Hindlimb muscle (tissue), 1 donor: ENCODE measurements around the gene RHBDD3. TPM values are rescaled to one million over a fixed set of nuclear protein-coding genes. Genes with fewer than 3 reads are reported as not detected.

Experiments used
- DNase-seq: peaks from one replicate; pipeline ENCODE4 v3.0.0-alpha.2; 2013
- polyA plus RNA-seq: library from polyadenylated mRNA; unstranded; fragments of 120-200 nt; gene quantifications from one replicate; pipeline ENCODE4 v1.2.1, GENCODE V29; 2013; ENCODE audit not compliant: insufficient read length

Gene RHBDD3
- polyA plus RNA-seq, 1 donor = 22.6 TPM

GRCh38 chr22:29306175-29306834 lies 38.5 kb upstream of the RHBDD3 start, which contains the start of gene GAS2L1:
Gene GAS2L1 (plus strand): TSS chr22:29306650. CDS start chr22:29308106, 1,456 bp downstream.
- peak; percentile 84 for DNase-seq

DNA sequence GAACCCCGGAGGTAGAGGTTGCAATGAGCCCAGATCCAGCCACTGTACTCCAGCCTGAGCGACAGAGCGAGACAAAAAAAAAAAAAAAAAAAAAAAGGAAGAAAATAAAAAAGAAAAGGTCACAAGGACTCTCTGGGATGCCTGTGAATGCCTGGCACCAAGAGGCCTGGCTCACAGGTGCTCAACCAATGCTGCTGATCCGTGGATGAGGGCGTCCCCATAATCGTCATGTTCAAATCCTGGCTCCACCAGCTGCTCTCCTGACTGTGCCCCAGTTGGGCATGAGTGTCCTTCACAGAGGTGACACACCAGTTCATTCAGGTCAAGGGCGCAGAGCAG lies 38.0 kb upstream of the RHBDD3 start:
- DNase-seq = no peak

DNA sequence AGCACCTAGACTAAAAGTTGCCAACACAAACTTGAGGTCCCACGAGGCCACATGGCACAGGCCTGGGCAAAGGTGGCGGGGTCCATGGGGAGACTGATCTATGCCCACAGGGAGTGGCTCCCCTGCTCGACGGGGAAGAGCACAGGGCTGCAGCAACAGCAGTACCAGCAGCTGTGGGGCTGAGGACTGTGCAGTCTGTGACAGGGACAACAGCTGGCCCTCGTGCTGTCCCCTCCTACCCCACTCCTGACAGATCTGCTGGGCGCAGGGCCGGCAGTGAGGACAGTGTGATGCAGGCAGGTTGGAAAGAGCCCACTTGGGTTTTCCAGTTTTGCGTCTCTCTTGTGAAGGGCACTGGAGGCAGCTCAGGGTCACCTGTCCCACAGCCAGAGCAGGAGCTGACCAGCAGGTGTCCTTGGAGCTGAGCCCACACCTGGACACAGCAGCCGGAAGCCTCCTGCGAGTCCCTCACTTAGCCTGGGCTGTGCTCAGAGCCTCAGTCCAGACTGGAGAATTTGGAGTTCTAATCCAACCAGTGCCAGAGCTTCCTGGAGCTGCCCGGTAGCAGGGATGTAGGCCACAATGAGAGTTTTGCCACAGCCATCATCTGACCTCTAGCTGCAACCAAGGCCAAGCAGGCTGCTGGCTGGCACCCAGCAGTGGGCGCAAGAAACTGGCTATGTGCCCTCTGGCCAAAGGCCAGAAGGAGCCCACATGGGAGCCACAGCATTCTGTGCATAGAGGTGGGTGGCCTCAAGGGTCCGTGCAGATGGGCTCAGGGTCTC lies 35.1 kb upstream of the RHBDD3 start:
- DNase-seq = no peak

- no peak for DNase-seq
Measured at GRCh38 chr22:29302402-29302680, 34.6 kb upstream of the RHBDD3 start.

DNA sequence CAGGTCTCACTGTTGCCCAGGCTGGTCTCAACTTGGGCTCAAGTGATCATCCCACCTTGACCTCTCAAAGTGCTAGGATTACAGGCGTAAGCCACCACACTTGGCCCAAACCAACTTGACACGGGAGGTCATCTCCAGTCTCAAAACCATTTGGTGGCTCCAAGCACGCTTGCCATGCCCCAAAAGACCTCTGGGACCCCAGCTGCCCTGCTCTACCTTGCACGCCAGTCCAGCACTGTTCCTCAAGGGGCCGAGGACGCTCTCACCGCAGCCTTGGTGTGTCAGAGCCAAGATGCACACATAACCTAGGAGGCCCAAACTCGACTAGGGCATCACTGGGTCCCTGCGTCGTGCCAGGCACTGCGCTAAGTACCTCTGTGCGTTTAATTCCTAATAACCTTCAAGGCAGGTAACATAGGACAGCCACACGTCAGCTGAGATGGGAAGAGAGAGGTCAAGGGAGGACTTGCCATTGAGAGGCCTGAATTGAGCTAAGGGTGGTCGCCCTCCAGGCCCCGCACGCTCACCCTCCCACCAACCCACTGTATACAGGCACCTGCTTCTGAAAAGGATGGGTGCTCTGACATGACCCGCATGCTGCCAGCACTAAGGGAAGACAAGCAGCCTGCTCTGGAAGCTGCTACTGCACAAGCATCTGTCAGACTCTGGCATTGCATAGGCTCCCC lies 34.1 kb upstream of the RHBDD3 start:
- DNase-seq = no peak

- DNase-seq = no peak
Measured at GRCh38 chr22:29300807-29301601, 33.2 kb upstream of the RHBDD3 start.

DNA sequence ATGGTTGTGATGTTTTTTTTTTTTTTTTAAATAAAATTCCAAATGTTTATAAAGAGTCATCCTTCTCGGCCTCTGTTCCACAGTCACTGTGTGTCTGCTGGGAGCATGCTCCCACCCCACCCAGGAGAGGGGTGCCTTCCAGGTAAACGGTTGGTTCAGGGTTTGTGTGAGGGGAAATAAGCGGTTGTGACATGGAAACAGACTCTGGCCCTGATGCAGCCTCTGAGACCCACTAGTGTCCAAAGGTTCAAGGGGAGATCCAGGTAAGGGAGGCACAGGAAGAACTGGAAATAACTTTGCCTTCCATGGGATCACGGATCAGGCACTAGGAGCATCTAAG lies 32.7 kb upstream of the RHBDD3 start:
- DNase-seq = no peak

- no peak for DNase-seq
Measured at GRCh38 chr22:29299136-29299900, 31.5 kb upstream of the RHBDD3 start.

- no peak for DNase-seq
Measured at GRCh38 chr22:29298641-29299040, 30.9 kb upstream of the RHBDD3 start.

- DNase-seq = no peak
Measured at GRCh38 chr22:29292379-29292778, 24.6 kb upstream of the RHBDD3 start.

DNA sequence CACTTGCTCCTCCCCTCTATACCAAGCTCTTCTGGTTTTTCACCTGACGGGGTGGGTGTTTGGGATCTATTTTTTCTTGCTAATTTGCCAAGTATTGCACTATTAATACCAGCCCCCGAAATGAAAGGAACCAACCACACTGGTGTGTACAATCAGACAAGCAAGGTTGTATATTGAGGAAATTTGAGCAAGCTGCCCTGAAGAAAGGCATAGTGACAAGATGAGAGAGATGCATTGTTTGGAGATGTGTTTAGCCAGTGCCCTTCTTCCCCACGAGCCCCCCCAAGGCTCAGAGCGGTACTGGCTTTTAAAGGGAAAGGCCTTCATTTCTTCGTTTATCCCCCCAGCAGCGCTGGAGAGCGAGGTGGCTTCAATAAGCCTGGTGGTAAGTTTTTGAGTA lies 23.4 kb upstream of the RHBDD3 start:
- no peak for DNase-seq

DNA sequence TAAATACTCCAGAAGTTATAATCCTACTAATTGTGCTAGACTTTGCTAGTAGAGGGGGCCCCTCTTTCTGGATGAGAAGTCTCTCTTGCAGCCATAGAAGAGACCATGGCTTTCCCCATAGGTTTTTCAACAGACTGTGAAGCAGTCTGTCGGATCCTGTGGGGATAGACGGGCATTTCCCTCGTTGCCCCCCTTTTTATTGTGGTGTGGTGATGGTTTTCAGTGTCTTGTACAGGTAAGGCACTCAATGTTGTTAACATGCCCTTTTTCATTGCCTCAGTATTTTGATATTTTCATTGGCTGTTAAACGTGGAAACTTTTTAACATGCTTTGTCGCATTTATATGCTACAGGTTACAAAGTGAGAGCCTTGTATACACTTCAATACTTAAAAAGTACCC lies 22.3 kb upstream of the RHBDD3 start:
- DNase-seq = no peak

- no peak for DNase-seq
Measured at GRCh38 chr22:29288837-29289236, 21.1 kb upstream of the RHBDD3 start.

GRCh38 chr22:29284196-29284595 lies 16.4 kb upstream of the RHBDD3 start:
- DNase-seq = no peak

DNA sequence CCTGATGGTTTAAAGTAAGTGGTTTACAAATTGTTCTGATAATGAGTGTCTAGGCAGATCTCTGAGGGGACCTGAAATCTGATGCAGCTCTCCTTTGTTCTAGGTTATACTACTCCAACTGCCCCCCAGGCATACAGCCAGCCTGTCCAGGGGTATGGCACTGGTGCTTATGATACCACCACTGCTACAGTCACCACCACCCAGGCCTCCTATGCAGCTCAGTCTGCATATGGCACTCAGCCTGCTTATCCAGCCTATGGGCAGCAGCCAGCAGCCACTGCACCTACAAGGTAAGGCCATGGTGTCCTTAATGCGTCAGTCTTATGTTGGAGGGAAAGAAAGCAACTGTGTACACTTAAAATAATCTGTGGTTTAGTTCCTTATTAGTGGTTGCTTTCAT lies 10.1 kb upstream of the RHBDD3 start:
- no peak for DNase-seq

DNA sequence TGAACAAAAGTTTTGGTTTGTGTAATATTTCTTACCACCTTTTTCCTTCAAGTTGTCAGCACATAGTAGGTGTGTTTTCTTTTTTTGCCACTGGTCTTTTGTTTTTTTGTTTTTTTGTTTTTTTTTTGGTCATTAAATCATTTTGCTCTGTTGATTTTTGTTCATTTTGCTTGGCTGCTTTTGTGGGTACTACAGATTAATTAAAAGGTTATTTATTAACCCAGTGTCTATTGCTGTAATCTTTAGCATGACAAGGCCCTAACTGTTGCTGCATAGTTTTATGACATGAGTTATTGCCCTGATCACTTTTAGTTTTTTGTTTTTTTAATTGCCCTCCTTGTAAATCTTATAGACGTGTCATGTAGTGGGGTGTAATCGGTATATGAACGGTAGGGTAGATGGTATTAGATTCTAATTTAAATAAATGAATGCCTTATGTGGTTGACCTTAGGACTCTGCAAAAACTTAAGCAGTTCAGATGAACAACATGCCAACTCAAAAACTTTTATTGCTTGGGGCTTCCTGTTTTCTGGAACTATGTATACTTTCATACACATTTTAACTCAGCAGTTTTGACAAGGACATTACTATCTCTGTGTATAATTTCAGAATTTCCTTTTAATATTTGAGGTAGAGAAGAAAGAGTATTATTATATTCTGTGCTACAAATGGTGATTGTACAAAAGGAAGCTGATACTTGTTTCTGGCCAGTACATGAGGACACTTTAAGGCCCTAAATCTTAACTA lies 8.2 kb upstream of the RHBDD3 start:
- DNase-seq = no peak

- DNase-seq = no peak
Measured at GRCh38 chr22:29275167-29275566, 7.4 kb upstream of the RHBDD3 start.

GRCh38 chr22:29272624-29273023 lies 4.8 kb upstream of the RHBDD3 start:
- no peak for DNase-seq

- no peak for DNase-seq
Measured at GRCh38 chr22:29270475-29271271, 2.9 kb upstream of the RHBDD3 start.

DNA sequence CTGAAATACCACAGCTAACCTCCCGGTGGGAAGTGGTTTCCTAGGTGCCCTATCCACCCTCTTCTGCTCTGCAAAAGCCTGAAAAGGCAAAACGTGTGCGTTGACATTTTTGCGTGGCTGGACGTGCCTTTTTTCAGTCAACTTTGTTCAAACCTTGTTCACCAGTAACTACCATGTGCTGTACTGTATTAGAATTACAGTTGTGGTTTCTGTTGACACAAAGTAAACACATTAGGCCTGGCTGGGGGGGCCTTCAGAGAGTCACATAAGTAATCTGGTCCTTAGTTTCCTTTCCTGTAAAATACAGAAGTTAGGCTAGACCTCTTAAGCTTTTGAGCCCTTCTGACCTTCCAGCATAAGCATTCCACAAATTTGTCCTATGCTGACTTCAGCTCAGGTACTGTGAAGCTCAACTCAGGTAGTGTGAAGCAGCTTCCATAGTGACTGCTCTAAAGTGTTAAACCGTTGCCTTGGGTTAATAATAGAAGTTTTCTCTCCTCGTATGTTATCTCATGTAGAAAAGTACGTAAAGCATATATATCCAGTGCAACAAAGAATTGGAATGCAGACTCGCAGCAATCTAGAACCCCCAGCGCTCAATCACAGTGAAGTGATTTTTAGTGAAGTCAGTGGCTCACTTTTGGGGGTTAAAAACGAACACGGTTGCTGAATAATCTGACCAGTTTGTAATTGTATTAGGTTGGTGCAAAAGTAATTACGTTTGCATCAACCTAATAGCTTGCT lies 2.1 kb upstream of the RHBDD3 start:
- no peak for DNase-seq
